ENCODE data around the gene SOX5.

The SOX5 gene

GRCh38 chr12:23816394-23816851, 133.0 kb downstream of the SOX5 start:
- no peak for DNase-seq (ENCODE audit: low read depth in 2 of 2)
- no peak for TF ChIP-seq CTCF (IDR thresholded peaks at IDR 0.05; ENCODE audit: low read depth, low read length)
- no peak overlapping the region for H3K4me3 ChIP-seq (replicated peaks in 1 of 2; ENCODE audit: low read depth in 2 of 2, low read length in 2 of 2)

DNA sequence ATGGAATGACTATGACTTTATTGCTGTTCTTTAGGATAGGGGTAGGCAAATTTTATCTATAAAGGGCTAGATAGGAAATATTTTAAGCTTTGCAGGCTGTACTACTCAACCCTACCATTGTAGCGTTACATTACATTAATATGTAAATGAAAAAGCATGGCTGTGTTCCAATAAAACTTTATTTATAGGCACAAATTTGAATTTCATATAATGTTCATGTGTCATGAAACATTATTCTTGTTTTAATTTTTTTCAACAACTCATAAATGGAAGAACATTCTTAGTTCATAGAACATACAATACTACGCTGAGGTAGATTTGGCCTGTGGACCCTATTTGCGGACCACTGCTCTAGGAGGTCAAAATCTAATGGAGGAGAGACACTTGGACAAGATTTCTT, 133.7 kb downstream of the SOX5 start:
- H3K4me3 ChIP-seq (replicated peaks in 1 of 2; ENCODE audit: low read depth in 2 of 2, low read length in 2 of 2), result no peak overlapping the region
- no peak for DNase-seq (ENCODE audit: low read depth in 2 of 2)
- TF ChIP-seq CTCF (IDR thresholded peaks at IDR 0.05; ENCODE audit: low read depth, low read length), result no peak

GRCh38 chr12:23813206-23813605, 136.3 kb downstream of the SOX5 start:
- no peak overlapping the region for H3K4me3 ChIP-seq (replicated peaks in 1 of 2; ENCODE audit: low read depth in 2 of 2, low read length in 2 of 2)
- no peak for DNase-seq (ENCODE audit: low read depth in 2 of 2)
- no peak for TF ChIP-seq CTCF (IDR thresholded peaks at IDR 0.05; ENCODE audit: low read depth, low read length)

DNA sequence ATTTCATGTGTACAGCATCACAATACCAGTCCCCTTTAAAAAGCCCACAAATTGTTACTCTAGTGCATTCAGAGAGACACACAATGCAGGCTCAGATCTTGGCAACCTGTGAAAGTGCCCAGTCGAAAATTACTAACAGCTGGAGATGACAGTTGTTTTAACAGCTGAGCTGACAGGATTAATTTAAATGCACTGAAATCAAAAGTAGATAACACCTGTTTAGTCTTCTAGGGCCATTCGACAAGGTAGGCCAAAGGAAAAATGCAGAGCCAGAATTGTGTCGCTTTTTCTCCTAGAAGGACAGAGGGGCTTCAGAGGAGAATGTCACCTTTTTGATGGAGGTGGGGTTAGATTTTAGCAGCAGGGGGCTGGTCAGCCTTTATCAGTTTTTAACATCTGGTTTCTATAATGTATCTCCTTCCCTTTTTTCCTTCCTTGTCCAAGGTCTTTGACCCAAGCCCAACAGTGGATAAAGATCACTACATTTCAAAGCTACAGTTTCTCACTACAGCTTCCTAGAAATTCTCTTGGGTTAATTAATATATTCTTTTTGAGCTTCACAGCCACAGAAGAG, 139.1 kb downstream of the SOX5 start:
- DNase-seq (ENCODE audit: low read depth in 2 of 2), result no peak
- no peak overlapping the region for H3K4me3 ChIP-seq (replicated peaks in 1 of 2; ENCODE audit: low read depth in 2 of 2, low read length in 2 of 2)
- TF ChIP-seq CTCF (IDR thresholded peaks at IDR 0.05; ENCODE audit: low read depth, low read length), result no peak

DNA sequence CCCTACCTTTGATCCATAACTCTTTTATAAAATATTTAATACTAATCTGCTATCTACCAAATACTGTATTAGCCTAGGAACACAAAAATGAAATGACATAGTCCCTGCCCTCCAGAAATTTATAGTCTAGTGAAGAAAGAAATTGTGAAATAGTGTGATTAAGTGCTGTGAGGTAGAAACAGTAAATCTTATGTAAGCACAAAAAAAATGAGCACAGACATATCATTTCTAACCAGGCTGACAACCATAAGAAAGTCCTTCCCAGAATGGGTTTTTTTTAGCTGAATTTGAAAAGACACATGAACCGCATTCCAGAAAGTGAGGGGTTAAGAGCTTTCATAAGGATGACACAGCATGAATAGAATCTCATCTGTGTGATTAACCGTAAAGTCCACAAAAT, 145.9 kb downstream of the SOX5 start:
- TF ChIP-seq CTCF (IDR thresholded peaks at IDR 0.05; ENCODE audit: low read depth, low read length), result no peak
- no peak for DNase-seq (ENCODE audit: low read depth in 2 of 2)
- H3K4me3 ChIP-seq (replicated peaks in 1 of 2; ENCODE audit: low read depth in 2 of 2, low read length in 2 of 2), result no peak overlapping the region

GRCh38 chr12:23795494-23795893, 154.0 kb downstream of the SOX5 start:
- H3K4me3 ChIP-seq (replicated peaks in 1 of 2; ENCODE audit: low read depth in 2 of 2, low read length in 2 of 2), result no peak overlapping the region
- no peak for TF ChIP-seq CTCF (IDR thresholded peaks at IDR 0.05; ENCODE audit: low read depth, low read length)
- no peak for DNase-seq (ENCODE audit: low read depth in 2 of 2)

DNA sequence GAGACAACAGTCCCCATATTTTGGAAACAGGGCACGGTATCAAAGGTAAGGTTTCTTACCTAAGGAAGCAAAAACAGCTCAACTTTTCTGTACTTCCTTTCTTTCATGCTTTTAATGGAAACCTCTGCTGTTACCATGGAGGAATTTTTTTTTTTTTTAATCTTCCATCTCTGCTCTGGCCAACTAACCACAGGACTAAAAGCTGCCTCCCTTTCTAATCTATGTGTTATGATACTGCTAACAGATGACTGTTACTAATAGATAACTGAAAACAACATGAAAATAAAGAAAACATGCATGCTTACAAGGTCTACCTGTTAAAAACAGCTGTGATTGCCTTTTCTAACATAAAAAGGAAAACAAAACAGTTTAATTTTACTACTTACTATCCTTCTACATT, 168.4 kb downstream of the SOX5 start:
- no peak for DNase-seq (ENCODE audit: low read depth in 2 of 2)
- TF ChIP-seq CTCF (IDR thresholded peaks at IDR 0.05; ENCODE audit: low read depth, low read length), result no peak
- H3K4me3 ChIP-seq (replicated peaks in 1 of 2; ENCODE audit: low read depth in 2 of 2, low read length in 2 of 2), result no peak overlapping the region
